ENCODE measurements around the gene THSD7B.
"Not testable (repeated sequence)": the region's sequence is repeated elsewhere in the genome, so short reads cannot be mapped to it uniquely, and the experiment has no call there.

The THSD7B gene

GRCh38 chr2:137590102-137590501 is 824.8 kb downstream of the THSD7B start:
- no peak for DNase-seq

- DNase-seq: no peak
Measured at GRCh38 chr2:137607722-137608318, 842.5 kb downstream of the THSD7B start.

DNA sequence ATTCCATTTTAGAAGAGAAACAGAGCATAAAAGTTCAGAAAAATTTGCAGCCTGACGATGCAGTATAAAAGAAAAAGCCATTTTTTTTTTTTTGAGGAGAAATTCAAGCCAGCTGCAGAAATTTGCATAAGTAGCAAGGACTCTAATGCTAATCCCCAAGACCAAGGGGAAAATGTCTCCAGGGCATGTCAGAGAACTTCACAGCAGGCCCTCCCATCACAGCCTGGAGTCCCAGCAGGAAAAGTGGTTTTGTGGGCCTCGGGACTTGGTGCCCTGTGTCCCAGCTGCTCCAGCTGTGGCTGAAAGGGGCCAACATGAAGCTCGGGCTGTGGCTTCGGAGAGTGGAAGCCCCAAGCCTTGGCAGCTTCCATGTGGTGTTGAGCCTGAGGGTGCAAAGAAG is 873.6 kb downstream of the THSD7B start:
- DNase-seq: no peak

GRCh38 chr2:137644731-137645130 is 879.4 kb downstream of the THSD7B start:
- no peak for DNase-seq

DNA sequence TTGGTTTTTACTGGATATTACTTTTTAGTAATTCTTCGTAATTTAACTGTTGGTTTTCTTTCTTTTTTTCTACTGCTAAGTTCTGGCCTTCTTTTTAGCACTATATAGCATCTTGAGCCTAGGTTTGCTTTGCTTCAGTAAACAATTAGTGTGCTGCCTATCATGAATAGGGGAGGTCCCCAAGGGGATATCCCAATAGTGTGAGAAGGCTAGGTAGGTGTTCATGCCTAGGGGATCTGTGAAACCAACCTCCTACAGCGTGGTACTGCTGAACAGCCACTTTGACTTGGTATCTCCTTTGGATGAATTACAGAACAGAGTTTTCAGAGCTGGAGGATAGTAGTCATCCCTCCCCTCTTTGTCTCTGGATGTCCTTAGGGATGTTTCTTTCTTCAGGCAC is 888.7 kb downstream of the THSD7B start:
- no peak for DNase-seq

DNA sequence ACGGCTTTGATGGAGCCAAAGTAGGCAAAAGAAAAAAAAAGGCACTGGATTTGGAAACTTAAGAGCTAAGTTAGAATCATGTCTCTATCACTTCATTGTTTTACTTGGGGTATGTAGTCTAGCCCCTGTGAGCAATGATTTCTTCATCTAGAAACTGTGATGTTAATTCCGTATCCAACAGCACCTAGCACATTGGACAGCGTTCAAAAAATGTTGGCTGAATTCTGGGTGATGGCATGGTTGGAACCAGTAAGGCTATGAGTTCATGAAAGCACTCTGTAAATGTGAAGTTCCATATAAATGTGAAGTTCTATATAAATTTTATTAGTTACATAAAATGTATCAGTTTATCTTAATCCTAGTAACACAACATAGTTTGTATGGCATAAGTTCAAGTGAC is 890.5 kb downstream of the THSD7B start:
- no peak for DNase-seq

GRCh38 chr2:137658433-137658832 is 893.1 kb downstream of the THSD7B start:
- no peak for DNase-seq

GRCh38 chr2:137659616-137660015 is 894.3 kb downstream of the THSD7B start:
- DNase-seq: no peak

- DNase-seq: no peak
Measured at GRCh38 chr2:137670111-137670510, 904.8 kb downstream of the THSD7B start.

GRCh38 chr2:137672989-137673552 is 907.7 kb downstream of the THSD7B start:
- DNase-seq: no peak

- no peak for DNase-seq
Measured at GRCh38 chr2:137674991-137675390, 909.6 kb downstream of the THSD7B start.

GRCh38 chr2:137675584-137676327 is 910.4 kb downstream of the THSD7B start:
- DNase-seq: no peak

GRCh38 chr2:137676346-137676745 is 911.0 kb downstream of the THSD7B start:
- no peak for DNase-seq

- no peak for DNase-seq
Measured at GRCh38 chr2:137677466-137677865, 912.1 kb downstream of the THSD7B start.

GRCh38 chr2:137689549-137689948 is 924.2 kb downstream of the THSD7B start:
- no peak for DNase-seq

DNA sequence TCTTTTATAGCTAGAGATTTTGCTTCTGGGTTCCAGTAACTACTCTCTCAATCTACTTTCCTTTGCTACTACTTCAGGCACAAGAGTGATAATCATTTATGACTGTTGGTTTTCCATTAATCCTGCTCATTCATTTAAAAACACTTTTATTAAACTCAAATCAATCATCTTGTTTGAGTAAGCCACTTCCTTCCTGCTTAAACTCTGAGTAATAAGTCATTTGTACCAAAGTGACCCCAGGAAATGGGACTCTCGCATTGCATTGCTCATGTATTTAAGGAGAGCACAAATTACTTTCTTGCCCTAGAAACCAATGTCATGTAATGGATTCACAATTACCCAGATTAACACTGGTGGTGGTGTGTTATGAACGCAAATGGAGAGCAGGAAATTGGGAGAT is 928.2 kb downstream of the THSD7B start:
- DNase-seq: no peak

- DNase-seq: no peak
Measured at GRCh38 chr2:137696916-137697315, 931.6 kb downstream of the THSD7B start.

DNA sequence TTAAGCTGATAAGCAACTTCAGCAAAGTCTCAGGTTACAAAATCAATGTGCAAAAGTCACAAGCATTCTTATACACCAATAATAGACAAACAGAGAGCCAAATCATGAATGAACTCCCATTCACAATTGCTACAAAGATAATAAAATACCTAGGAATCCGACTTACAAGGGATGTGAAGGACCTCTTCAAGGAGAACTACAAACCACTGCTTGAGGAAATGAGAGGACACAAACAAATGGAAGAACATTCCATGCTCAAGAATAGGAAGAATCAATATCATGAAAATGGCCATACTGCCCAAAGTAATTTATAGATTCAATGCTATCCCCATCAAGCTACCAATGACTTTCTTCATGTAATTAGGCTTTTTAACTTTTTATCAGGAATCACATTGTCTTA is 934.9 kb downstream of the THSD7B start:
- not testable (repeated sequence) for DNase-seq

DNA sequence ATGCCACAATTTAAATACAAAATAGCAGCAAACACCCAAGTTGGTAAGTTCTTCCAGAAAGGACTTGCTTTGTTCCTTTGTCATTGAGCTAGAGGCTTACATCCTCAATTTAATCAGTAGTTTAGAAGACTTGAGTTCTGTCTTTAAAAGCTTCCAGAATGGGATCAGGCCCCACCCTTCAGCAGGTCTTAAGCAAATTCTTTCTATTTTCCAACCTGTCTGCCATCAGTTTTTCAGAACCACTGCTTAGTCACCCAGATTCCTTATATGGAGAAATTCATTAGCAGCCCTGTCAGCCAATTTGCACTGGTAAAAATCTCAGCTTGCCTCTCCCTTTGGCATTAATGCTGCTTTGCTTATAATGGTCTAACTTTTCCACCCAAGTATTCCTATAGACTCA is 935.3 kb downstream of the THSD7B start:
- DNase-seq: no peak

GRCh38 chr2:137705296-137705695 is 940.0 kb downstream of the THSD7B start:
- DNase-seq: no peak

- DNase-seq: no peak
Measured at GRCh38 chr2:137706786-137707613, 941.7 kb downstream of the THSD7B start.

GRCh38 chr2:137708311-137708710 is 943.0 kb downstream of the THSD7B start:
- DNase-seq: no peak

DNA sequence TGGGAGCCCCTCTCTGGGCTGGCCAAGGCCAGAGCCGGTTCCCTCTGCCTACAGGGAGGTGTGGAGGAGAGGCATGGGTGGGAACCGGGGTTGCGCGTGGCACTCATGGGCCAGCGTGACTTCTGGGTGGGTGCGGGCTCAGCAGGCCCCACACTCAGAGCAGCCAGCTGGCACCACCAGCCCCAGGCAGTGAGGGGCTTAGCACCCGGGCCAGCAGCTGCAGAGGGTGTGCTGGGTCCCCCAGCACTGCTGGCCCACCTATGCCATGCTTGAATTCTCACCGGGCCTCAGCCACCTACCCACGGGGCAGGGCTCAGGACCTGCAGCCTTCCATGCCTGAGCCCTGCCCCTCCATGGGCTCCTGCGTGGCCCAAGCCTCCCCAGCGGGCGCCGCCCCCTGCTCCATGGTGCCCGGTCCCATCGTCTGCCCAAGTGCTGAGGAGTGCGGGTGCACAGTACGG is 950.4 kb downstream of the THSD7B start:
- DNase-seq: no peak

All from effector CD8-positive, alpha-beta T cell (primary cell).